A172 (cell line): ENCODE data around the gene RYK. TPM values are rescaled to one million over a fixed set of nuclear protein-coding genes. Genes with fewer than 3 reads are reported as not detected.
"Not testable (repeated sequence)": the region's sequence is repeated elsewhere in the genome, so short reads cannot be mapped to it uniquely, and the experiment has no call there.

Experiments used
- DNase-seq: peaks from one replicate; pipeline ENCODE4 v3.0.0-alpha.2; 2015; ENCODE audit warnings: low spot score
- total RNA-seq: library from RNA; depleted of rRNA; stranded (reverse); fragments of >200 nt; shearing (Covaris generic); gene quantifications from 2 replicates; pipeline ENCODE4 v1.2.3, GENCODE V29; 2014; rRNA removed

The RYK gene
- total RNA-seq, result 88.1 and 91.0 TPM in 2 replicates

DNA sequence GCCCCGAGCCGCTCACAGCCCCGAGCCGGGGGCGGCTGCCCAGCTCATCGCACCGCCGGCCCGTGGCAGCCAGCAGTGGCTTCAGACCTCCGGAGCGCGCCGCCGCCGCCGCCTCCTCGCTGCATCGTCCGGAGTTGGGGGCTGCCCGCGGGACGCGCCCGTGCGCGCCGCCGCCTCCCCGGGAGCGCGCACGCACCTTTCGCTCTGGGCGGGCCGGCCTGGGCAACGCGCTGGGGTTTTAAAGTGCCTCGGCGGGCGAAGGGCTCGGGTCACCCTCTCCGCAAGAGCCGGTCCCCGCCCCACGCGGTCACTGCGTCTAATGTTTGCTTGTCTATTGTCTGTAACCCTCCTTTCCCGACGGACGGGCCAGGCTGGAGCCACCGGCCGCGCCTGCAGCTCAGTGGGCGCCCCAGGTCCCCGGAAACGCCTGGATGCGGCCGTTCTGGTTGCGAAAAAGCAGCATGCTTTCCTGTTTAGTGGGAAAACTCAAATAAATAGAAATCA is at the start of gene RYK:
TSS of gene RYK (minus strand) at position 143 of the 504 bp plus-strand sequence. CDS start 205 bp downstream, outside the sequence.
- DNase-seq, result peak; percentile 60

DNA sequence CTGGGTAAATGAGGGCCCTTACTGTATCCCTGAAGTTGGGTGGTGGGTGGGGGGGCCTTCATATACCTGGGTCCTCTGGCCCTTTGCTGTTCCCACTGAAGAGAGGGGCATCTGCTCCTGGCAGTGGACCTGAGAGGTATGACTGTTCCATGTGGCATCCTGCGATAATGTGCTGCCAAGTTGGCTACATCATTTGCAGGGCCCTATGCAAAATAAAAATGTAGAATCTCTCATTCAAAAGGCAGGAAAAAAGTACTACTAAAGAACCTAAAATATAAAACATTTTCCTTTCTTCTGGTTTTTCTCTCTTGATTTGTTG is 49.2 kb upstream of the RYK start:
- DNase-seq, result no peak

DNA sequence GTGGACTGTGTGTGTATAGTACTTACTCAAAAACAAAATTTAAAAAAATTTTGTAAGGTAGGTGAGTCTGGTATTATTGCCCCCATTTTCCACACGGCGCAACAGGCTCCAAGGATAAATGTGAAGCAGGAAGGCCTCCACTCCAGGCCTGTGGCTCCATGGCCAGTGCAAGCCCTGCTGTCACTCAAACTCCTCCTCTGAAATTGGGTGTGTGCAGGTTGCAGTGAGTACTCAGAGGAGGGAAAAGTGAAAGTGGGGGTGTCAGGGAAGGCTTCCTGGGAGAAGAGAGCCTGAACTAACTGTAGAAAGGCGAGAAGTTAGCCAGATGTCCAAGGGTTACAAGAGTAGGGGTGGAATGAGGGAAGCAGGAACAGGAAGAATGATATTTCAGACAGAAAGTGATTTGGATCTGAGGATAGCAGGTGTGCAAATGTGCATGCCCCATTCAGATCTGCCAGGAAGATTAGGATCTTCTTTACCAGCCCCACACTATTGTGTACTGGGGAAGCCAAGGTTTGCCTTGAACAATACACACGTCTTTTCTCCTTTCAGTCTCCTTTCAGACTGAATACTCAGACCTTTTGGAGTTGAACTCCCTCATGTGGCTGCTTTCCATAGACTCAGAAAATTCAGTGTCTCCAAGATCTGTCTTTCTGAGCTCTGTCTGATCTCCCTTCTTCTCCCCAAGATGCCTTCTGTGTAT is 48.7 kb upstream of the RYK start:
- no peak for DNase-seq

DNA sequence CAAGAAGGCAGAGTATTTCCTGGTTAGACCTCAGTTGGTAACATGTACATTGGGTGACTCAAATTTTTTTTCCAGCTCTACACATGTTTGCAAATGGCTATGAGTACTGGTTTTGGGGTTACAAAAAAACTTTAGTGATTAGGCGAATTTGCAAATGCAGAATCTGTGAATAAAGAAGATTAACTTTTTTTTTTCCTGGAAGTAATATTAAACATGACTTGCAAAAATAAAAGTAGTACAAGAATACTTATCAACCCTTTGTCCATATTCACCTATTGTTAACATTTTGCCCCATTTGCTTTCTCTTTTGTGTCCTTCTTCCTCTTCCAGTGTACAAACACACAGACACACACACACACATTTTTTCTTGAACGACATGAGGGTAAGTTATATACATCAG is 47.6 kb upstream of the RYK start:
- no peak for DNase-seq

DNA sequence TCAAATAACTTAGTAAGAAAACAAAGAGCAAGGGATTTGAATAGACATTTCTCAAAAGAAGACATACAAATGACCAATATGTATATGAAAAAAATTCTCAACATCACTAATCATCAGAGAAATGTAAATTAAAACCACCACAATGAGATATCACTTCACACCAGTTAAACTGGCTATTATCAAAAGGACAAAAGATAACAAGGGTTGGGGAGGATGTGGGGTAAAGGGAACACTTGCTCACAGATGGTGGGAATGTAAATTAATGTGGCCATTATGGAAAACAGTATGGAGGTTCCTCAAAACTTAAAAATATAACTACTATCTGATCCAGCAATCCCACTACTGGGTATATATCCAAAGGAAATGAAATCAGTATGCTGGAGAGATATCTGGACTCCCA is 46.0 kb upstream of the RYK start:
- DNase-seq, result no peak

DNA sequence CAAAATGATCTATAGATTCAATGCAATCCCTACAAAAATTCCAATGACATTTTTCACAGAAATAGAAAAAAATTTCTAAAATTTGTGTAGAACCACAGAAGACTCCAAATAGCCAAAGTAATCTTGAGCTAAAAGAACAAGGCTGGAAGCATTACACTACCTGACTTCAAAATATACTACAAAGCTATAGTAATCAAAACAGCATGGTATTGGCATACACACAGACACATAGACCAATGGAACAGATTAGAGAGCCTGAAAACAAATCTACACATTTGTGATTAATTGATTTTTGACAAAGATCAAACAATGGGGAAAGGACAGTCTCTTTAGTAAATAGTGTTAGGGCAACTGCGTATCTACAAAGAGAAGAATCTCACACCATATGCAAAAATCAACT is 45.3 kb upstream of the RYK start:
- DNase-seq, result no peak

DNA sequence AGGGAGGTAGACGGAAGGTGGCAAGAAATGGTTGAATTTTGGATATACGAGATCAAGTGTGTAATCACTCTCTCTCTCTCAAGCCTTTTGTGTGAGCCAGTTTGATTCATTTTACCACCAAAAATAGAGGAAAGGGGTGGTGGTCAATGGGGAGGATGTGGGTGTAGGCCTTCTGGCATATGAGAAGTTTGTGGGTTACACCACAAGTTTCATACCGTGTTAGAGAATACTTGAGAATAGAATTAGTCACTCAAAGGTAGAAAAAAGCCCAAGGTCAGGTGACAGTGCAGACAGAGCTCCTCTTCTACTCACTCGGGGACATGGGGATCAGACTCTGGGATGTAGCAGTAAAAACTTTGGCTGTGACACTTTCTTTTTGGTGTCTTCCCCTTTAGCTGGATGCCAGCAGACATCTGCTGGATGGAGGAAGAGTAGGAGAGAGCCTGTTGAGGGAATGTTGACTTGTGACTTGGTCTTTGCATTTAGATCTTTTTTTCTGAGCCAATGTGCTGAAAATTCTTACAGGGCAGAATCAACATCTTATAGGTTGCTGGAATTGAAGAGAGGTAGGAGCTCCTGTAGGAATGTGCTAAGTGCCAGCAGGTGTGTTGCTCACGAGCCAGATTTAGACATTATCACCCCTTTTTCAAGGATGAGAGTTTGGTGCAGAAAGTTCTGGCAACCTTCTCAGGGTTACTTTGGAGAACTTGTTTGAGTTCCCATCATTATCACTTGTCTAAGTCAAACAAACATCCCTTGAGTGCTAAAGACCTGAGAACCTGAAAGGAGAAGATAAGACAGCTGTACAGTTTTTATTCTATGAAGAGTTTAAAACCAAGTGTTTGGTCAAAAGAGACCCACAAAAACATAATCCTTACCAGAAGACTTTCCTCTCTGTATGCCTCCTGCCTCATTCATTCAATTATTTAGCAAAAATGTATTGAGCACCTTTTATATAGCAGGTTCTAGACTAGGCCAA is 43.9 kb upstream of the RYK start:
- DNase-seq, result no peak

DNA sequence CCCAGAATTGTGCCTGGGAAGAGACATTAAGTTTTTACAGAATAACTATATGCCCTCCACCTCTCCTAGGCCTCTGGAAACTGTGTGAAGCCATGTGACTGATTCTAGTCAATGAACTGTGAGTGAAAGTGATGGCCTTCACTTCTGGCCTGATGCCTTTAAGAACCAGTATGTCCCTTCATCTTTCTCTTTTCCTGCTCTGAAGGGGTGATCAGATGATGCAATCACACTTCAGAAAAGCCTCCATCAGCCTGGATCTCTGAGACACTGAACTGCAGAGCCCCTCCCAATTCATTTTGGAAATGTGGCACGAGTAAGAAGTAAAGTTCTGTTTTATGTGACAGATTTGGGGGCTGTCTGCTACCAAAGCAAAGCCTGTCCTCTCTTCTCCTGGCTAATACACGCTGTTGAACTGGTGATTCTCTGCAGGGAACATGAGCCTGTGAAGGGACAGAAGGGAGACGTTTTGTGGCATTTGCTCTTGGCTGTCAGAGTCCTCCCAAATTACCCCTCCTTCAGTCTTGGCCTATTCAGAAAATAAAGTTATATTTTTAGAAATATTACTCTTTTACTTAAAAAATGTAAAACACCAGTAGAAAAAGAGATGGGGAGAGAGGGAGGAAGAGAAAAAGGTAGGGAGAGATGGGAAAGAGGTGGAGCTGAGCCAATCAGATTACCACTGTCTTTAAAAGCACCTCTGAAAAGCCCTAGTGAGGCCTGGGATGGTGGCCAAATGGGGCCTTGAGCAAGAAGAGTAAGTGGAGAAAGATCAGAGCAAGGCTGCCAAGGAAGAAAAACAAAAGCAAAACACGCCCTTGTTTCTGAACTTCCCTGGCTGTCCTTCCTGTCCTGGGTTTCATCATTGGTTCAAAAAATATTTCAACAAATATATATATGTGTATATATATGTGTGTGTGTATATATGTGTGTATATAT is 40.9 kb upstream of the RYK start:
- DNase-seq, result peak; percentile 55

DNA sequence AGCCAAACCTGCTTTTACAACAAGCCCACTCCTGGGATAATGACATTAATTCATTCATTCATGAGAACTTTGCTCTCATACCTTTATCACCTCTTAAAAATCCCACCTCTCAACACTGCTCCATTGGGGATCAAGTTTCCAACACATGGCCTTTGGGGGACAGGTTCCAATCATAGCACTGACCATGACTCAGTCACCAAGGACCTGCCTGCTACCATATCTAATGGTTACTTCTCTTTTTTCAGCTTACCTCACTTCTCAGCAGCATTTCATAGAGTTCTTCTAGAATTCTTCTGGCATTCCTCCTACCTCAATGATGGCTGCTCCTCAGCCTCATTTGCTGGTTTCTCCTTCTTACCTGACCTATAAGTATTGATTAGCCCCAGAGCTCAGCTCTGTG is 36.9 kb upstream of the RYK start:
- no peak for DNase-seq

DNA sequence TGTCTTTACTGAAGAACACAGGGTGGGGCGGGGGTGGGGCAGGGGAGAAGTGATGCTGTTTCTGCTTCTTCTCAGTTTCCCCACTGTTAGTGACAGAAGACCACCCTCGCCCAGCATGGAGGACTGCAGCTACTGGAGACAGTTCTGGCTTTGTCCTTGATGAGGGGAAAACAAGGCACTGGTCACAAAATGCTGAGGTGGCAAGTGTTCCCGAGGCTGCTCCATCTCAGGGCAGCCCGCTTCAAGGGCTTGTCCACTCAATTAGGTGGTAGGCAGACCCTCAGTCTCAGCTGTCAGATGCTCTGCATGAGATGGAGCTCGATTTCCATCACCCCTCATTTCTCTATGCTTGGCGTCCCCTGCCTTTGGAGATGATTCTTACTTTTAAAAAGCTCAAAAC is 33.8 kb upstream of the RYK start:
- DNase-seq, result no peak

DNA sequence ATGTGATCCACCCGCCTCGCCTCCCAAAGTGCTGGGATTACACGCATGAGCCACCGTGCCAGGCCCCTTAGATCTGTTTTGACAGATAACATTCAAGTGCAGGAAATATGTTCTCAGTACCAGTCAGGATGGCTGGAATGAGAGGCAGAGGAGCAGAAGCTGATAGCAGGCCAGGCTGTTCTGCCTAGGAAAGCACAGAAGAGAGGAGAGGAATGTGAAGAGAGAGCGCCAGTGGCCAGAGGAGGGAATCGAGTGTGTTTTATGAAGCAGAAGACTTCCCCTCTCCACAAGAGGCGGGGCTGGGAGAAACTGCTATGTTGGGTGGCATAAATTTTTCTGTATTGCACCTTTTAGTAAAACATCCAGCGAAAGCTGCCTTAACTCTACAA is 32.0 kb upstream of the RYK start:
- DNase-seq, result no peak

DNA sequence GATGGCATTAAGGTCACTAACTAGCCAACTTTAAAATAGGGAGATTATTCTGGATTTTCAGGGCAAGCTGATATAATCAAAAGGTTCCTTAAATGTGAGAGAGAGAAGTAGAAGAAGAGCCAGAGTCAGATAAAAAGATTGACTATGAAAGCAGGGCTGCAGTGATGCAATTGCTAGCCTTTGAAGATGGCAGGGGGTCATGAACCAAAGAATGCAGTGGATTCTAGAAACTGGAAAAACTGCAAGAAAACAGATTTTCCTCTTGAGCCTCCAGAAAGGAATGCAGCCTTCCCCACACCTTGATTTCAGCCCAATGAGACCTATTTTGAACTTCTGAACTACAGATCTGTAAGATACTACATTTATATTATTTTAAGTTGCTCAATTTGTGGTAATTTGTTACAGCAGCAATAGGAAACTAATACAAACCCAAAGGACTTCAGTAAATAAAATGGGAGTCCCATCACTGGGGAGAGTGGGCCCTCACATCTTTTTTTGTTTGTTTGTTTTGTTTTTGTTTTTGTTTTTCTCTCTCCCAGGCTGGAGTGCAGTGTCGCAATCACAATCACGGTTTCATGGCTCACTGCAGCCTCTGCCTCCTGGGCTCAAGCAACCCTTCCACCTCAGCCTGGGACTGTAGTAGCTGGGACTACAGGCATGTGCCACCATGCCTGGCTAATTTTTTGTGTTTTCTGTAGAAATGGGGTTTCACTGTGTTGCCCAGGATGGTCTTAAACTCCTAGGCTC is 31.4 kb upstream of the RYK start:
- DNase-seq, result no peak

DNA sequence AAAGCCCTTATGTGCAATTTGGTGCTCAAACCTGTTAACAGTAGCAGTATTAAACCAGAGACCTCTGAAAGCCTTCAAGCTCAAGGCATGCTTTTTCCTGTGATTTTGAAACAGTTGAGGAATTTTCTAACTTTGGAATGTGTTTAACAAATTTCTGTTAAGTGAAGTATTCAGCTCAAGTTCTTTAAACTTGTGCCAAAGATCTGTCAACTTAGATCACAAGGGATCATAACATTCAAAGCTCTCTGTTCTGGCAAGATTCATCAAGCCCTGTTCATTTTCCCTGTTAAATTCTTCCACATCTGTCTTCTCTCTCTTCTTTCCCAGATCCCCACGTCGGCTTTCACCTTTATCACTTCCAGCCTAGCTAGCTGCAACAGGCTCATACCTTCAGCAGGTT is 28.8 kb upstream of the RYK start:
- no peak for DNase-seq

DNA sequence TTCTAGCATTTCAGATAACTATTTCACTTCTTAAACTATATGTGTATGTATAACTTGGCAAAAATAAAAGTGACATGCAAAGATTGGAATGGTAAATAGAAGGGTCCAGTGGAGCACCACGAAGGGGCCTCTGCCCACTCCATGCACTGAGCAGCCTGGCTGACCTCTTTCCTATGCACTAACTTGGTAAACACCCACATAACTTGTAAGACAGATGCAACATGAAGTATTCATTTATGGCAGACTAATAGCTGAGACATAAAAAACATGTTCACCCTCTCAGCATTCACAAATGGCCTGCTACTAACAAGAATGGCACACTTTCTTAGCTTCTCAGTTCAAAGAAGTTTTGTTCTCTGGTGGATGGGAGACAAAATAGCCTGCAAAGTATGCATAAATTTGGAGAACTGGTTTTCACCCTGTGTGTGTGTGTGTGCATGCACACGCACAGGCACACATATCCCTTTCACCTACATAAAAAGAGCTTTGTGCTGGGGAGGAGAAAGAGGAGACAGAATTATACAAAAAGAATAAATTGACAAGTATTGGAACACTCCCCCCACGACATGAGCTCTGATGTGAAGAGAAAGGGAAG is 26.5 kb upstream of the RYK start:
- no peak for DNase-seq

DNA sequence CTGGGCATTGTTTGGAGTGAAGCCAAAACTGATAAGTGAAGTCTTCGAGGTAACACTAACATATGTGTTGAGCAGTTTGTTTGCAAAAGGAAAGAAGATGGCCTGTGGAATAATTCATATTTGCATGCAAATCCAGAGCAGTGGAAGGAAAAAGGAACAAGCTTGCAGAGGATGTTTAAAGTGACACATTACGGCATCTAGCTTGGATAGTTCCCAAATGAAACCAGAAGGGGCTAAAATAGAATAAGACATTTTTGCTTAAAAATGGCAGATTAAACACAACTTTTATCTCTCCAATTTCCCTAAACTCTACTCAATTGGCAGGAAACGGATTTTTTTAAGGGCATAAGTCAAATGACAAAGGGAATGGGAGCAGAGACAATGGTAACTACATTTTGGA is 25.4 kb upstream of the RYK start:
- no peak for DNase-seq

DNA sequence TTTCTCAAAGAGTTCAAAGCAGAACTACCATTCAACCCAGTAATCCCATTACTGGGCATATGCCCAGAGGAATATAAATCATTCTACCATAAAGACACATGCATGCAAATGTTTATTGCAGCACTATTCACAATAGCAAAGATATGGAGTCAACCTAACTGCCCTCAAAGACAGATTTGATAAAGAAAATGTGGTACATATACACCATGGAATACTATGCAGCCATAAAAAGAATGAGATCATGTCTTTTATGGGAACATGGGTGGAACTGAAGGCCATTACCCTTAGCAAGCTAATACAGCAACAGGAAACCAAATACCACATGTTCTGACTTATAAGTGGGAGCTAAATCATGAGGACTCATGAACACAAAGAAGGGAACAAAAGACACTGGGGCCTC is 24.5 kb upstream of the RYK start:
- not testable (repeated sequence) for DNase-seq

DNA sequence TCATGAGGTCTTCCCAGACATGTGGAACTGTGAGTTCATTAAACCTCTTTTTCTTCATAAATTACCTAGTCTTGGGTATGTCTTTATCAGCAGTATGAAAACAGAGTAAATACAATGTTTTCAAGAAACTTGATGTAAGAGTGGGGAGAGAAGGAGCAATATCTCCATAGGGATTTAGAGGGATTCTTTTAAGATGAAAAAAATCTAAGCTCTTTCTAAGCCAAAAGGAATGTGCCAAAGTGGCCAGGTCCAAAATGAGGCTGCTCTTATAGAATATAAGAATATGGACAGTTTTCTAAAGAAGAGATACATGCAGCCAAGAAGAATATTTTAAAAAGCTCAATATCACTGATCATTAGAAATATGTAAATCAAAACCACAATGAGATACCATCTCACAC is 23.9 kb upstream of the RYK start:
- no peak for DNase-seq

DNA sequence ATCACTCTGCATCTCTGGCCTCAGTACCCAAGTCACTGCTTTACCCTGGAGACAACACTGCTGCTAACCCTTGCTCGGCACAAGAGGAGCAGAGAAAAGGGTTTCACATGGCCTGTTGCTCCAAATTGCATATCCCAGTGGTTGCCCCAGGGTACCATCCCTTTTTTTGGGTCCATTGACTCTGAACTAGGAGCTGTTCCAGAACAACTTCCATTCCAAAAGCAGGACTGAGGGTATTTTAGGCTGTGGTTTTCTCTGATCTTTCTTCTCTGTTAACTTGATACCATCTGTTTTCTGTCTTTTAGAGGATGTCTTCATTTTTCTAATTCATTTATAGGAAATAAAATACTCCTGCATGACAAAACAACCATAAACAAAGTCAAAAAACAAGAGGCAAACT is 17.3 kb upstream of the RYK start:
- no peak for DNase-seq

DNA sequence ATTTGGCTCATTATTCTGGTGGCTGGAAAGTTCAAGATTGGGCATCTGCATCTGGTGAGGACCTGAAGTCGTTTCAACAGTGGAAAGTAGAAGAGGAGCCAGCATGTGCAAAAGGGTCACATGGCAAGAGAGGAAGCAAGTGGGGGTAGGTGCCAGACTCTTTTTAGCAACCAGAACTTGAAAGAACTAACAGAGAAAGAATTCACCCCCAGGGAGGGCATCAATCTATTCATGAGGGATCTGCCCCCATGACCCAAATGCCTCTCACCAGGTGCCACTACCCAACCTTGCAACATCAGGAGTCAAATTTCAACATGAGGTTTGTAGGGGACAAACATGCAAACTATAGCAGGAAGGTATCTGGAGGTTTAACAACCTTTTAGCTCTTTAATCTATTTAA is 10.3 kb upstream of the RYK start:
- DNase-seq, result no peak

DNA sequence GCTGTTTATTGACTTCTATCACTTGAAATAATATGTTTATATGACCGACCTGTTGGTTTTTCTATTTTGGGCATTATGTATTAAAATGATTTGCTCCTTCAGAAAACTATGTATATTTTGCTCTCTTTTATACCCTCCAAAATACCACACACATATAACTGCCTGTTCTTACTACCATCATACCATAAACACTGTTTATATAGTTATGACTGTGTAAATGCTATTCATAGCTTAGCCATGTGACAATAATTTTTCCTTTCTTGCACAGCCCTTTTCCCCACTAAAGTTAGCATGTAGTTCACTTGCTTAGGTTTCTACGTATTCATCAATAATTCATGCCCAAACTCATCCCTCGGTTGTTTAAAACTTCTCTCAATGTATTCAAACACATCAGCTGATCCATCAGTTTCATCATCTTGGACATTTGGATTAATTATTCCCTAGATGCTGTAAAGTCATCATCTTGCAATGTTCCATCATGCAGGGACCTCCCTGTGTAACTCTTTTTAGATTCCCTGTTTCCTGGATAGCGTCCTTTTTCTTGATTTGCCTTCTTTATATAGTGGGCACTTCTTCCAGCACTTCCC is 8.2 kb upstream of the RYK start:
- DNase-seq, result no peak
